Mucosa of descending colon (tissue), 3 donors: Measurements from ENCODE around the gene RABEPK. TPM values are rescaled to one million over a fixed set of nuclear protein-coding genes. Genes with fewer than 3 reads are reported as not detected.
A peak's percentile ranks its signal among the peaks of the same experiment; 100 is the strongest.

Experiments
- ATAC-seq: fragments of 200-7000 bp; cut with Tn5 transposase; one replicate; pipeline ENCODE4 v1.9.1; 2020; ENCODE audit warnings: mild to moderate bottlenecking, moderate library complexity
- DNase-seq, 3 donors: peaks; one replicate each; pipeline ENCODE4 v3.0.0-alpha.2; 2020
- H3K36me3 ChIP-seq: fragments of 200-600 bp; one replicate; pipeline ENCODE4 v1.8.0; 2021; ENCODE audit warnings: low read depth, mild to moderate bottlenecking
- H3K4me1 ChIP-seq: fragments of 200-600 bp; one replicate; pipeline ENCODE4 v1.8.0; 2021; ENCODE audit warnings: low read depth, mild to moderate bottlenecking
- H3K4me3 ChIP-seq: fragments of 200-600 bp; one replicate; pipeline ENCODE4 v1.8.0; 2021; ENCODE audit warnings: mild to moderate bottlenecking
- H3K9me3 ChIP-seq: fragments of 200-600 bp; one replicate; pipeline ENCODE4 v1.8.0; 2021; ENCODE audit warnings: mild to moderate bottlenecking
- intact Hi-C, 2 donors: fragments of 100-400 bp; cut with DNase I in 1 of 2; cut with micrococcal nuclease in 1 of 2; formaldehyde crosslinking; loops; one replicate each; pipeline versions ENCODE4 v1.11.0 to v1.11.1; 2022; cut with DNase I, micrococcal nuclease
- long read RNA-seq, 2 donors: library from polyadenylated mRNA; unstranded; transcript quantifications; one replicate each; pipeline ENCODE4 v2.0.0, GENCODE V29; 2019 to 2021
- total RNA-seq, 3 donors: library from RNA; stranded (reverse); fragmentation: NEBNext Ultra II Directional in 2 of 3; extraction: Animal tissue kit (Norgen Biotek cat#: 25700) in 2 of 3; gene quantifications; one replicate each; pipeline versions ENCODE4 v1.2.1 to v1.2.4, GENCODE V29; 2021 to 2023
- TF ChIP-seq, protein P1 (sequence below): fragments of 200-600 bp; IDR thresholded peaks from one replicate; pipeline ENCODE4 v1.8.0; 2022; ENCODE audit warnings: antibody characterized with exemption, mild to moderate bottlenecking
- donor health status: DM: no; HTN: no; CAD: no; lungs with moderate emphysema.
- donor health status: DM: no; HTN: no; CAD: no.
- donor health status: DM: no; HTN: yes; CAD: no.

RABEPK gene
- 10 to 100 TPM; 11.6 to 12.9 (median 12.1) TPM for total RNA-seq
- long read RNA-seq, donor 1, transcript RABEPK-204 (9 exons, 1,466 nt), result major isoform, 7 of 17 reads
- long read RNA-seq, donor 1, partial matches to known transcripts, result 2 of 17 reads
- long read RNA-seq, donor 1, other reads (novel, unspliced or antisense), result 2 of 17 reads
- long read RNA-seq, donor 2, transcript RABEPK-204 (9 exons, 1,466 nt), result major isoform, 21 of 26 reads
- long read RNA-seq, donor 2, partial matches to known transcripts, result 1 of 26 reads
- long read RNA-seq, donor 2, other reads (novel, unspliced or antisense), result 2 of 26 reads

GRCh38 chr9:125200216-125201047, at the start of gene RABEPK:
Gene RABEPK, plus strand, starts transcription at chr9:125200542. Its CDS starts 2,472 bp downstream, at chr9:125203014.
- ATAC-seq (peak; percentile 97), DNase-seq (peak; percentile 97 to 98 (median 97))
- intact Hi-C loops, result no loop called here
- Histone ChIP-seq H3K4me1 (peaks cover 8% of the 10 kb centered on the region), H3K36me3 (no peaks in the 10 kb centered on the region), H3K4me3 (peak within 1 kb of the TSS; percentile 67), H3K9me3 (no peaks in the 10 kb centered on the region)
- TF ChIP-seq, protein P1, sequence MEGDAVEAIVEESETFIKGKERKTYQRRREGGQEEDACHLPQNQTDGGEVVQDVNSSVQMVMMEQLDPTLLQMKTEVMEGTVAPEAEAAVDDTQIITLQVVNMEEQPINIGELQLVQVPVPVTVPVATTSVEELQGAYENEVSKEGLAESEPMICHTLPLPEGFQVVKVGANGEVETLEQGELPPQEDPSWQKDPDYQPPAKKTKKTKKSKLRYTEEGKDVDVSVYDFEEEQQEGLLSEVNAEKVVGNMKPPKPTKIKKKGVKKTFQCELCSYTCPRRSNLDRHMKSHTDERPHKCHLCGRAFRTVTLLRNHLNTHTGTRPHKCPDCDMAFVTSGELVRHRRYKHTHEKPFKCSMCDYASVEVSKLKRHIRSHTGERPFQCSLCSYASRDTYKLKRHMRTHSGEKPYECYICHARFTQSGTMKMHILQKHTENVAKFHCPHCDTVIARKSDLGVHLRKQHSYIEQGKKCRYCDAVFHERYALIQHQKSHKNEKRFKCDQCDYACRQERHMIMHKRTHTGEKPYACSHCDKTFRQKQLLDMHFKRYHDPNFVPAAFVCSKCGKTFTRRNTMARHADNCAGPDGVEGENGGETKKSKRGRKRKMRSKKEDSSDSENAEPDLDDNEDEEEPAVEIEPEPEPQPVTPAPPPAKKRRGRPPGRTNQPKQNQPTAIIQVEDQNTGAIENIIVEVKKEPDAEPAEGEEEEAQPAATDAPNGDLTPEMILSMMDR, result no peak

GRCh38 chr9:125151730-125152129, 48.6 kb upstream of the RABEPK start:
- no peaks in the 10 kb centered on the region for H3K36me3 ChIP-seq

GRCh38 chr9:125153712-125154367, 46.5 kb upstream of the RABEPK start:
- TF ChIP-seq, protein P1, result no peak
- no peak overlapping the region for H3K4me3 ChIP-seq
- no peaks in the 10 kb centered on the region for H3K36me3 ChIP-seq
- no peaks in the 10 kb centered on the region for H3K4me1 ChIP-seq
- DNase-seq (no peak), ATAC-seq (no peak)
- intact Hi-C loops, result no loop called here
- H3K9me3 ChIP-seq, result no peaks in the 10 kb centered on the region

More at GRCh38 chr9:125151730-125152129, 48.6 kb upstream of the RABEPK start:
- TF ChIP-seq, protein P1, result no peak
- Histone ChIP-seq H3K4me3 (no peak overlapping the region), H3K9me3 (no peaks in the 10 kb centered on the region), H3K4me1 (no peaks in the 10 kb centered on the region)
- DNase-seq (no peak), ATAC-seq (no peak)
- intact Hi-C loops, result no loop called here

GRCh38 chr9:125156551-125156950, 43.8 kb upstream of the RABEPK start:
- intact Hi-C loops, result no loop called here
- H3K4me3 ChIP-seq, result no peak overlapping the region
- H3K9me3 ChIP-seq, result no peaks in the 10 kb centered on the region
- ATAC-seq (no peak), DNase-seq (no peak)
- TF ChIP-seq, protein P1, result no peak
- H3K36me3 ChIP-seq, result no peaks in the 10 kb centered on the region
- peaks cover 12% of the 10 kb centered on the region for H3K4me1 ChIP-seq

- intact Hi-C loops, result no loop called here
- peak; percentile 68 for ATAC-seq
- no peak overlapping the region for H3K4me3 ChIP-seq
Measured at GRCh38 chr9:125160750-125161149, 39.6 kb upstream of the RABEPK start.

More at GRCh38 chr9:125160750-125161149, 39.6 kb upstream of the RABEPK start:
- Histone ChIP-seq H3K36me3 (no peaks in the 10 kb centered on the region), H3K9me3 (no peaks in the 10 kb centered on the region), H3K4me1 (peaks cover 12% of the 10 kb centered on the region)
- no peak for DNase-seq
- TF ChIP-seq, protein P1, result no peak
